ENCODE data around the gene RAB29.

- no peak for TF ChIP-seq ZNF274 (IDR thresholded peaks at IDR 0.05; ENCODE audit: low read depth, low read length)
- TF ChIP-seq SUZ12 (IDR thresholded peaks at IDR 0.05; ENCODE audit: extremely low read depth, insufficient read depth, insufficient read length) = no peak
These were observed 23.3 kb upstream of the RAB29 start for GRCh38 chr1:205798577-205798976.
